ENCODE results near the gene STAP1.

- TF ChIP-seq CTCF (IDR thresholded peaks at IDR 0.05) (no peak), POLR2A (IDR thresholded peaks at IDR 0.05) (no peak)
These were observed 10.3 kb downstream of the STAP1 start for GRCh38 chr4:67568820-67569219.
